Stimulated activated CD4-positive, alpha-beta T cell treated with anti-CD3 and anti-CD28 coated beads, Interleukin-2, amount 100 ng/mL, for 4 hours (primary cell): ENCODE measurements around the gene MAP2K2.

Experiments
- DNase-seq: peaks from one replicate; pipeline ENCODE4 v3.0.0-alpha.2; 2020; ENCODE audit warnings: low read depth

The MAP2K2 gene

DNA sequence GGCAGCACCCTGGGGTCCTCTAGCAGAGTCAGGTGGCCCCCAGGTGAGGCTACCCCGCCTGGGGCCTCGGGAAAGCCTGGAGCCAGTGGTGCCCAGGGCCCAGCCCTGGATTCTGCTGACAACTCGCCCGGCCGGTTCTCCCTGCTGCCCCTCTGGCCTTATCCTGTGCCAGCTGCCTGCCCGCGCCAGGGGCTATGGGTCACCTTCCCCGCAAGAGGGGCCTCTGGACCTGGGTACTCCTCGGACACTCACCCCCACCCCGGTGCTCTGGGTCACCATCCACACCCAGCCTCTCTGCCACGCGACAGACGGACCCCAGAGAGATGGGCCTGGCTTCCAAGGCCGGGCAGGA, 81.2 kb downstream of the MAP2K2 start:
- no peak for DNase-seq

DNA sequence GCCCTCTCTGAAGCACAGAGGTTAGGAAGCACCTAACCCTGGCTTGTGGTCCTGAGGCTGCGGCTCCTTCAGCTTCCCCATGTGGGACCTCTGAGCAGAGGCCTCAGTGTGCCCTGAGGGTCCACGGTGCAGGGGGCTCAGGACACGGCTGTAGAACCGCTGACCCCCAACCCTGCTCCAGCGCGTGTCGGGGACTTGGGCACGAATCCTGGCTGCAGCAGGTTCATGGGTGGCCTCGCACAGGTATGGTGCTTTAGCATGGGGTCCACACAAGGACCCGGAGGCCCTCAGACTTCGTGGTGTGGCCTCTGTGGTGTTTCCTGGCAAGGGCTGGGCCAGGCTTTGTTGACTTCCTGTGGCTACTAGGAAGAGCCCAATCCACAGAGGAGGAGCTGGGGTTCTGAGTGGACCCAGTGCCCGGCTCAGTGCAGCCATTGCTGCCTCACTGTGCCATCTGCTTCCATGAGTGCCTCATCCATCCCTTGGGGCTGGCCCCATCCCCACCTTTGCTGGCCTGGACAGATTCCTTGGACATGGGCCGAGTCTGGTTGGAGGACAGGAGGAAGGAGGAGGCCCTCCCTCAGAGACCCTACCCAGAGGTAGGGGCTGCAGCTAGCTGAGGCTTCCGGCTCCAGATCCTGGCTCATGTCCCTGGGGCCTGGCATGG, 81.7 kb downstream of the MAP2K2 start:
- DNase-seq, result no peak
